Endodermal cell (in vitro differentiated cells): Measurements from ENCODE around the gene ORM1. TPM values are rescaled to one million over a fixed set of nuclear protein-coding genes. Genes with fewer than 3 reads are reported as not detected.
A peak's percentile ranks its signal among the peaks of the same experiment; 100 is the strongest.

Experiments
- DNase-seq: peaks from one replicate; pipeline ENCODE4 v3.0.0-alpha.2; 2017
- H3K27ac ChIP-seq: 2 replicates; pipeline ENCODE4 v1.5.1; 2013; ENCODE audit warnings: mild to moderate bottlenecking, low read depth, low read length, moderate library complexity
- H3K27me3 ChIP-seq: 2 replicates; pipeline ENCODE4 v1.6.1; 2013; ENCODE audit warnings: mild to moderate bottlenecking, low read length, moderate library complexity; ENCODE audit not compliant: insufficient read depth, control insufficient read depth, poor library complexity, severe bottlenecking
- H3K36me3 ChIP-seq: 2 replicates; pipeline ENCODE4 v1.7.0; 2013; ENCODE audit warnings: mild to moderate bottlenecking, low read length, moderate library complexity; ENCODE audit not compliant: control insufficient read depth, insufficient read depth
- H3K4me1 ChIP-seq: one replicate; pipeline ENCODE4 v1.7.0; 2013; ENCODE audit warnings: low read length; ENCODE audit not compliant: control insufficient read depth, insufficient read depth
- H3K4me3 ChIP-seq: 2 replicates; pipeline ENCODE4 v1.5.1; 2013; ENCODE audit warnings: mild to moderate bottlenecking, low read length, moderate library complexity
- H3K9ac ChIP-seq: 2 replicates; pipeline ENCODE4 v1.6.1; 2013; ENCODE audit warnings: mild to moderate bottlenecking, low read length, moderate library complexity; ENCODE audit not compliant: poor library complexity, severe bottlenecking; ENCODE audit errors: extremely low read depth
- H3K9me3 ChIP-seq: 2 replicates; pipeline ENCODE4 v1.6.1; 2013; ENCODE audit warnings: mild to moderate bottlenecking, low read length, moderate library complexity; ENCODE audit not compliant: control insufficient read depth
- H3K27ac Mint-ChIP-seq: 2 replicates; pipeline ENCODE4 v1.8.0; 2020; ENCODE audit warnings: mixed read lengths
- H3K27me3 Mint-ChIP-seq: 2 replicates; pipeline ENCODE4 v1.8.0; 2021; ENCODE audit warnings: mild to moderate bottlenecking, mixed read lengths; ENCODE audit not compliant: insufficient read depth
- H3K36me3 Mint-ChIP-seq: 2 replicates; pipeline ENCODE4 v1.8.0; 2020; ENCODE audit warnings: low read depth, mixed read lengths
- H3K4me1 Mint-ChIP-seq: 2 replicates; pipeline ENCODE4 v1.8.0; 2020; ENCODE audit warnings: mixed read lengths
- H3K4me3 Mint-ChIP-seq: 2 replicates; pipeline ENCODE4 v1.8.0; 2020; ENCODE audit warnings: mild to moderate bottlenecking, moderate library complexity, mixed read lengths
- H3K9me3 Mint-ChIP-seq: 2 replicates; pipeline ENCODE4 v1.8.0; 2020; ENCODE audit warnings: mild to moderate bottlenecking, mixed read lengths
- CTCF ChIP-seq: fragments of 200-600 bp; sonication (generic); conservative IDR thresholded peaks from 2 replicates; pipeline ENCODE4 v1.5.0; 2021; ENCODE audit warnings: antibody characterized with exemption, mild to moderate bottlenecking
- WGBS, 2 experiments: methylation state at CpG; one replicate each; pipeline versions ENCODE4 v1.1.5 to v1.1.7; 2013; ENCODE audit warnings: missing lambda C conversion rate in 2 of 2, mixed read lengths in 1 of 2; ENCODE audit not compliant: insufficient coverage in 1 of 2, insufficient read length in 1 of 2; 5-methylcytosine and 5-hydroxymethylcytosine counted together
- total RNA-seq, 2 donors: library from RNA; stranded (reverse); fragmentation: NEBNext Ultra II Directional in 1 of 2; extraction: Animal tissue kit (Norgen Biotek cat#: 25700) in 1 of 2; gene quantifications; 2 replicates in 1 of 2; 3 replicates in 1 of 2; pipeline ENCODE4 v1.2.1, GENCODE V29; 2021

ORM1 gene
- total RNA-seq, 2 donors from 2014 or later, result 0.59 TPM; not detected in 1

DNA sequence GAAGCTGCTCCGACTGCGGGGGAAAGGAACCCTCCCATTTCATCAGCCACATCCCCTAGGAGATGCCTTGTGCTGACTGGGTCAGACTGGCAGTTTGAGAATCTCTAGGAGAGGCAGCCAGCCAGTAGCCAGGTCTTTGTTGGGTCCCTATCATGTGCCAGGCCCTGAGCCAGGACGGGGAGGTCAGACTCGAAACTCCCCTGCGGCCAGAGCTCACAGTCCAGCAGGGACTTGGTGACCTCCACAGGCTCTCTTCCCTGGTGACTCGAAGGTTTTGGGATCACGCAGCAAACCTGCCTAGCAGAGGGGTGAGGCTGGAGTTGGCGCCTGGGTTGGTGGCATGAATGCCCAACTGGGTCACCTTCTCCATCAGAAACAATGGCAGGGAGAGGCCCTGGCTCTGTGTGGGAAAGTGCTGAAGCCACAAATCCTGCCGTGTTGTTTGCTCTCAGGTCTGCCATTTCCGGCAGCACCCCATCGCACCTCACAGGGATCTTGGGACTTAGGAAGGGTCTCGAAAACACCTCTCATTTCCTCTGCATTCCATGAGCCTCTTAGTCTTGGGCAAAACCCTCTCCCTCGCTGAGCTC is 14.4 kb upstream of the ORM1 start:
- no peaks in the 10 kb centered on the region for H3K27me3 Mint-ChIP-seq

DNA sequence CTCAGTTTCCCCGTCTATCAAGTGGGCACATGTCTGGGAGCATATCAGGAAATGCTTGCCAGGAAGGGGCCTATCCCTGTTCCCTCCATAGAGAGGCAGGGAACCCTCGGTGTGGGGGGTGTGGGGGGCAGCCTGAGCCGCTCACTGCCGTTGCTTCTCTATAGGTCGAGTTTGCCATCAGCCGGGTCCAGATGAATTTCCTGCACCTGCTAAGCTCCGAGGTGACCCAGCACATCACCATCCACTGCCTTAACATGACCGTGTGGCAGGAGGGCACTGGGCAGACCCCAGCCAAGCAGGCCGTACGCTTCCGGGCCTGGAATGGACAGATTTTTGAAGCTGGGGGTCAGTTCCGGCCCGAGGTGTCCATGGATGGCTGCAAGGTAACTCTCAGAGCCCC is 13.8 kb upstream of the ORM1 start:
- no peak for TF ChIP-seq CTCF
- H3K4me1 Mint-ChIP-seq, result no peaks in the 10 kb centered on the region
- Histone ChIP-seq H3K9ac (no peak overlapping the region), H3K4me1 (no peaks in the 10 kb centered on the region), H3K4me3 (no peak overlapping the region), H3K36me3 (peaks cover 53% of the 10 kb centered on the region), H3K27me3 (no peaks in the 10 kb centered on the region), H3K9me3 (no peaks in the 10 kb centered on the region), H3K27ac (no peak overlapping the region)
- no peak overlapping the region for H3K27ac Mint-ChIP-seq
- H3K4me3 Mint-ChIP-seq, result no peak overlapping the region
- DNase-seq, result no peak
- H3K36me3 Mint-ChIP-seq, result peaks cover 22% of the 10 kb centered on the region
- H3K27me3 Mint-ChIP-seq, result no peaks in the 10 kb centered on the region
- WGBS, 2 experiments, result 95 to 98% methylated on average over 7 to 13 of the region's 13 CpGs
- no peaks in the 10 kb centered on the region for H3K9me3 Mint-ChIP-seq

More for the DNA sequence above, 14.4 kb upstream of the ORM1 start:
- H3K9ac ChIP-seq, result no peak overlapping the region
- H3K36me3 ChIP-seq, result peaks cover 56% of the 10 kb centered on the region
- WGBS, 2 experiments, result 96 to 100% methylated on average over 8 to 13 of the region's 13 CpGs
- H3K4me1 ChIP-seq, result no peaks in the 10 kb centered on the region
- Mint-ChIP-seq H3K9me3 (no peaks in the 10 kb centered on the region), H3K36me3 (peaks cover 22% of the 10 kb centered on the region), H3K4me3 (no peak overlapping the region), H3K4me1 (no peaks in the 10 kb centered on the region), H3K27ac (peak overlapping the region; percentile 55)
- H3K27ac ChIP-seq, result no peak overlapping the region
- H3K27me3 ChIP-seq, result no peaks in the 10 kb centered on the region
- H3K9me3 ChIP-seq, result no peaks in the 10 kb centered on the region
- no peak for TF ChIP-seq CTCF
- peak; percentile 39 for DNase-seq
- H3K4me3 ChIP-seq, result no peak overlapping the region

DNA sequence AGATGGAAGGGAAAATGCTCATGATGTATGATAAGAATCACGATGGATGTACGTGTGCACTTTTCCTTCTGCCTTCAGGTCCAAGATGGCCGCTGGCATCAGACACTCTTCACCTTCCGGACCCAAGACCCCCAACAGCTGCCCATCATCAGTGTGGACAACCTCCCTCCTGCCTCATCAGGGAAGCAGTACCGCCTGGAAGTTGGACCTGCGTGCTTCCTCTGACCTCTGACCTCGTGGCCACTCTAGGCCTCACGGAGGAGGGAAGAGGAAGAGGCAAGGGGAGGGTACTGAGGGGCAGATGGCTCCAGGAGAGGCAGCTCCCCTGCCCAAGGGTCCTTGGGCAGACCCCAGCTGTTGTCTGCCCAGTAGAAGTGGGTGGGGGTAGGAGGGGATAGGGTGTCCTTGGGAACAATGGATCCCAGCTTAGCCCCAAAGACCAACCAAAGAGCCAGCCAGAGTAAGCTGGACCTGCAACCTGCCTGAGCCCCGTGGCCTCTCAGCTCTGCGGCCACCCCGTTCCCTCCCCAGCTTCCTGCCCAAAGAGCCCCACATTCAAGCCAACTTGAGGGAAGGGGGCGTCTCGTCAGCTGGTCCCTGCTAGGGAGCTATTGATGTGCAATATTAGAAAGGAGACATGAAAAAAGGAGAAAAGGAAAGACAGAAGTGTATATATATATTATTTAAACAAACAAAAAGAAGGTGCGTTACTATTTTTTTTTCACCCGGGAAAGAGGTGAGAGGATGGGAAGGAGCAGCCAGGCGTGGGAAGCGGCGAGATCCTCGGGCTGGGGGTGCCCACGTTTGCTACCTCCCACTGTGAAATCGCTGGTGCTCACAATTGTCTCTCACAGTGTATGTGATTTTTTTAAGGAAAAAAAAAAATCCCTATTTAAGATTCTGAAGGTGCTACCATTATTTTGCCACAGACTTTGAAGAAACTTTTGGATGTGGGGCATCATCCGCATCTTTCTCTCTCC is 12.1 kb upstream of the ORM1 start:
- H3K4me3 ChIP-seq, result no peak overlapping the region

More for the DNA sequence above, 12.1 kb upstream of the ORM1 start:
- Histone ChIP-seq H3K27me3 (no peaks in the 10 kb centered on the region), H3K9me3 (no peaks in the 10 kb centered on the region), H3K27ac (no peak overlapping the region), H3K9ac (no peak overlapping the region), H3K4me1 (no peaks in the 10 kb centered on the region), H3K36me3 (peaks cover 48% of the 10 kb centered on the region)
- no peaks in the 10 kb centered on the region for H3K4me1 Mint-ChIP-seq
- H3K36me3 Mint-ChIP-seq, result peaks cover 22% of the 10 kb centered on the region
- no peak overlapping the region for H3K4me3 Mint-ChIP-seq
- TF ChIP-seq CTCF, result no peak
- no peak overlapping the region for H3K27ac Mint-ChIP-seq
- H3K27me3 Mint-ChIP-seq, result no peaks in the 10 kb centered on the region
- DNase-seq, result peak; percentile 29
- 89 to 94% methylated on average over 3 to 20 of the region's 22 CpGs for WGBS, 2 experiments
- no peaks in the 10 kb centered on the region for H3K9me3 Mint-ChIP-seq
